Measurements from ENCODE around the gene TCF12.

TCF12 gene

DNA sequence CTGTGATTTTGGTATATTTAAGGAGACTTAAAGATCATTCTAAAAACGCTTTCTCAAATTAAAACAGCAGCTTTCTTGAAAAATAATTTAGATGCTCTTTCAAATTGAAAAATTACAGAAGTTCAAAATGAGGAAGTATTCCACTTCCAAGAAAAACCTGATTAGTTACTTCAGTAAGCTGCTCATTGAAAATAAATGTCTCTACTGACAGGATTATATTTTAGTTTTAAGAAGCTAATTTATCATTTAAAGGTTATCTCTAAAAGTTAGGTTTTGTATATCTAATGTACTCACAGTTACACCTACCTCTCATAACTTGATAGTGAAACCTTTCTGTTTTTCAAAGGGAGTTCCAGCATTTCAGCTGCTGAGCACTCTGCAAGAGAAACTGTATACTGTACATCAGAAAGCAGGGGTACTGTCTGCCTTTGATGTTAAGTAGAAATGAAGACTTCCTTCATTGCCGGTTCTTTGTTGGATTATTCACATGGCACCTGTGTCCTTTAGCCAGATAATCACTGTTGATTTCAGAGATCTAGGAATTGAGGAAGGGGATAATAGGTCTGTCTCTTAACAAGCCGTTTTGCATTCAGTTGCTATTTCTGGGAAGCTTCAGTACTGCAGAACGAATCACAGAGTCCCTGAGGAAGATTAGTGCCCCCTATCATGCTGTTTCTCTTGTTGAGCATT lies 161.6 kb downstream of the TCF12 start:
- Histone ChIP-seq H3K27me3 (ENCODE audit: insufficient read depth, poor library complexity, severe bottlenecking) (no peaks in the 10 kb centered on the region), H3K4me3 (replicated peaks; ENCODE audit: insufficient read depth, low read length) (no peak overlapping the region), H3K27ac (replicated peaks) (no peak overlapping the region)
- TF ChIP-seq CTCF (IDR thresholded peaks at IDR 0.05; ENCODE audit: insufficient read depth, low read length) (no peak), GABPA (IDR thresholded peaks at IDR 0.05; ENCODE audit: low read depth) (no peak), REST (IDR thresholded peaks at IDR 0.05; ENCODE audit: insufficient replicate concordance, low read depth) (no peak), POLR2AphosphoS5 (IDR thresholded peaks at IDR 0.05; ENCODE audit: low read depth) (no peak), SPI1 (IDR thresholded peaks at IDR 0.05; ENCODE audit: borderline replicate concordance, low read depth) (no peak)
- DNase-seq (ENCODE audit: low read depth in 1 of 2, low spot score in 1 of 2) = no peak

GRCh38 chr15:57082054-57082728 lies 163.7 kb downstream of the TCF12 start:
- Histone ChIP-seq H3K27ac (replicated peaks) (no peak overlapping the region), H3K27me3 (ENCODE audit: insufficient read depth, poor library complexity, severe bottlenecking) (no peaks in the 10 kb centered on the region), H3K4me3 (replicated peaks; ENCODE audit: insufficient read depth, low read length) (no peak overlapping the region)
- no peak for TF ChIP-seq REST (IDR thresholded peaks at IDR 0.05; ENCODE audit: insufficient replicate concordance, low read depth)
- no peak for TF ChIP-seq POLR2AphosphoS5 (IDR thresholded peaks at IDR 0.05; ENCODE audit: low read depth)
- no peak for TF ChIP-seq GABPA (IDR thresholded peaks at IDR 0.05; ENCODE audit: low read depth)
- no peak for TF ChIP-seq CTCF (IDR thresholded peaks at IDR 0.05; ENCODE audit: insufficient read depth, low read length)
- no peak for TF ChIP-seq SPI1 (IDR thresholded peaks at IDR 0.05; ENCODE audit: borderline replicate concordance, low read depth)
- DNase-seq (ENCODE audit: low read depth in 1 of 2, low spot score in 1 of 2) = no peak

GRCh38 chr15:57084192-57084591 lies 165.7 kb downstream of the TCF12 start:
- no peak overlapping the region for H3K27ac ChIP-seq (replicated peaks)
- no peaks in the 10 kb centered on the region for H3K27me3 ChIP-seq (ENCODE audit: insufficient read depth, poor library complexity, severe bottlenecking)
- TF ChIP-seq CTCF (IDR thresholded peaks at IDR 0.05; ENCODE audit: insufficient read depth, low read length) = no peak
- no peak for TF ChIP-seq POLR2AphosphoS5 (IDR thresholded peaks at IDR 0.05; ENCODE audit: low read depth)
- no peak for TF ChIP-seq GABPA (IDR thresholded peaks at IDR 0.05; ENCODE audit: low read depth)
- no peak for TF ChIP-seq SPI1 (IDR thresholded peaks at IDR 0.05; ENCODE audit: borderline replicate concordance, low read depth)
- no peak for TF ChIP-seq REST (IDR thresholded peaks at IDR 0.05; ENCODE audit: insufficient replicate concordance, low read depth)
- H3K4me3 ChIP-seq (replicated peaks; ENCODE audit: insufficient read depth, low read length) = no peak overlapping the region
- no peak for DNase-seq (ENCODE audit: low read depth in 1 of 2, low spot score in 1 of 2)

Measured in HL-60 (cell line).